ENCODE data around the gene TNFAIP8L3.

GRCh38 chr15:51121631-51122225 lies 27.0 kb upstream of the TNFAIP8L3 start:
- TF ChIP-seq, protein P1, sequence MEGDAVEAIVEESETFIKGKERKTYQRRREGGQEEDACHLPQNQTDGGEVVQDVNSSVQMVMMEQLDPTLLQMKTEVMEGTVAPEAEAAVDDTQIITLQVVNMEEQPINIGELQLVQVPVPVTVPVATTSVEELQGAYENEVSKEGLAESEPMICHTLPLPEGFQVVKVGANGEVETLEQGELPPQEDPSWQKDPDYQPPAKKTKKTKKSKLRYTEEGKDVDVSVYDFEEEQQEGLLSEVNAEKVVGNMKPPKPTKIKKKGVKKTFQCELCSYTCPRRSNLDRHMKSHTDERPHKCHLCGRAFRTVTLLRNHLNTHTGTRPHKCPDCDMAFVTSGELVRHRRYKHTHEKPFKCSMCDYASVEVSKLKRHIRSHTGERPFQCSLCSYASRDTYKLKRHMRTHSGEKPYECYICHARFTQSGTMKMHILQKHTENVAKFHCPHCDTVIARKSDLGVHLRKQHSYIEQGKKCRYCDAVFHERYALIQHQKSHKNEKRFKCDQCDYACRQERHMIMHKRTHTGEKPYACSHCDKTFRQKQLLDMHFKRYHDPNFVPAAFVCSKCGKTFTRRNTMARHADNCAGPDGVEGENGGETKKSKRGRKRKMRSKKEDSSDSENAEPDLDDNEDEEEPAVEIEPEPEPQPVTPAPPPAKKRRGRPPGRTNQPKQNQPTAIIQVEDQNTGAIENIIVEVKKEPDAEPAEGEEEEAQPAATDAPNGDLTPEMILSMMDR (conservative IDR thresholded peaks at IDR 0.05; ENCODE audit: low read depth, low read length) = no peak
- TF ChIP-seq RCOR1 (IDR thresholded peaks at IDR 0.05; ENCODE audit: insufficient replicate concordance, low read length) (no peak), POLR2A (IDR thresholded peaks at IDR 0.05; ENCODE audit: low read depth, low read length) (no peak), SMC3 (IDR thresholded peaks at IDR 0.05; ENCODE audit: low read depth, low read length) (no peak)
